ENCODE results near the gene PRM2.
"Not testable (repeated sequence)": the region's sequence is repeated elsewhere in the genome, so short reads cannot be mapped to it uniquely, and the experiment has no call there.

PRM2 gene

DNA sequence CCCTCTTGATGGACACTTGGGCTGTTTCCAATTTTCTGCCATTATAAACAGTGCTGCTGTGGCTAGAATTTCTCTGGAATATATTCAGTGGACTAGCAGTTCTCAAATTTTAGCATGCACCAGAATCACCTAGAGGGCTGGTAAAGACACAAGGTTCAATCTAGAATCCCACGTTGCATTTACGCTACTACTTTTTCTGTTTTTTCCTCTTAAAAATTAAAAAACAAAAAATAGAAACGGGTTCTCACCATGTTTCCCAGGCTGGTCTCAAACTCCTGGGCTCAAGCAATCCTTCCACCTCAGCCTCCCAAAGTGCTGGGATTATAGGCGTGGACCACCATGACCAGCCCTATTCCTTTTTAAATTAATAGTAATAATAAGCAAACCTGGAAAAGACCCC, 19.4 kb upstream of the PRM2 start:
- no peak for DNase-seq (ENCODE audit: low read depth)
- no peak overlapping the region for H3K4me3 ChIP-seq (replicated peaks; ENCODE audit: low read depth, low read length)
- TF ChIP-seq, protein P1, sequence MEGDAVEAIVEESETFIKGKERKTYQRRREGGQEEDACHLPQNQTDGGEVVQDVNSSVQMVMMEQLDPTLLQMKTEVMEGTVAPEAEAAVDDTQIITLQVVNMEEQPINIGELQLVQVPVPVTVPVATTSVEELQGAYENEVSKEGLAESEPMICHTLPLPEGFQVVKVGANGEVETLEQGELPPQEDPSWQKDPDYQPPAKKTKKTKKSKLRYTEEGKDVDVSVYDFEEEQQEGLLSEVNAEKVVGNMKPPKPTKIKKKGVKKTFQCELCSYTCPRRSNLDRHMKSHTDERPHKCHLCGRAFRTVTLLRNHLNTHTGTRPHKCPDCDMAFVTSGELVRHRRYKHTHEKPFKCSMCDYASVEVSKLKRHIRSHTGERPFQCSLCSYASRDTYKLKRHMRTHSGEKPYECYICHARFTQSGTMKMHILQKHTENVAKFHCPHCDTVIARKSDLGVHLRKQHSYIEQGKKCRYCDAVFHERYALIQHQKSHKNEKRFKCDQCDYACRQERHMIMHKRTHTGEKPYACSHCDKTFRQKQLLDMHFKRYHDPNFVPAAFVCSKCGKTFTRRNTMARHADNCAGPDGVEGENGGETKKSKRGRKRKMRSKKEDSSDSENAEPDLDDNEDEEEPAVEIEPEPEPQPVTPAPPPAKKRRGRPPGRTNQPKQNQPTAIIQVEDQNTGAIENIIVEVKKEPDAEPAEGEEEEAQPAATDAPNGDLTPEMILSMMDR (IDR thresholded peaks at IDR 0.05; ENCODE audit: low read length, missing control alignments) = no peak

DNA sequence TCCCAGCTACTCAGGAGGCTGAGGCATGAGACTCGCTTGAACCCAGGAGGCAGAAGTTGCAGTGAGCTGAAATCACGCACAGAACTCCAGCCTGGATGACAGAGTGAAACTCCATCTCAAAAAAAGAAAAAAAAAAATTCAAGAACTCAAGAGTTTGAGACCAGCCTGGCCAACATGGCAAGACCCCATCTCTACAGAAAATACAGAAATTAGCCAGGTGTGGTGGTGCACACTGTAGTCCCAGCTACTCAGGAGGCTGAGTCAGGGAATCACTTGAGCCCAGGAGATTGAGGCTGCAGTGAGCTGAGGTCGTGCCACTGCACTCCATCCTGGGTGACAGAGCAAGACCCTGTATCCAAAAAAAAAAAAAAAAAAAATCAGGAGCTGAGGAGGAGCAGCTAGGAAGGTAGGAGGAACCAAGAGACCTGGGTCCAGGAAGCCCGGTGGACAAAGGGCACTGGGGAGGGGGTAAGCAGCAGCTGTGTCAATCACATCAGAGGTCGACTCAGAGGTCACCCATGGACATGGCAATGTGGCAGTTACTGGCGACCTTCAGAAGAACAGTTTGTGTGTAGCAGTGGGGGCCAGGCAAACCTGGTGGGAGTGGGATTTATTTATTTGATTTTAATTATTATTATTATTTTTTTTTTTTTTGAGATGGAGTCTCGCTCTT, 15.9 kb upstream of the PRM2 start:
- no peak overlapping the region for H3K4me3 ChIP-seq (replicated peaks; ENCODE audit: low read depth, low read length)
- TF ChIP-seq, protein P1 (IDR thresholded peaks at IDR 0.05; ENCODE audit: low read length, missing control alignments) = no peak

DNA sequence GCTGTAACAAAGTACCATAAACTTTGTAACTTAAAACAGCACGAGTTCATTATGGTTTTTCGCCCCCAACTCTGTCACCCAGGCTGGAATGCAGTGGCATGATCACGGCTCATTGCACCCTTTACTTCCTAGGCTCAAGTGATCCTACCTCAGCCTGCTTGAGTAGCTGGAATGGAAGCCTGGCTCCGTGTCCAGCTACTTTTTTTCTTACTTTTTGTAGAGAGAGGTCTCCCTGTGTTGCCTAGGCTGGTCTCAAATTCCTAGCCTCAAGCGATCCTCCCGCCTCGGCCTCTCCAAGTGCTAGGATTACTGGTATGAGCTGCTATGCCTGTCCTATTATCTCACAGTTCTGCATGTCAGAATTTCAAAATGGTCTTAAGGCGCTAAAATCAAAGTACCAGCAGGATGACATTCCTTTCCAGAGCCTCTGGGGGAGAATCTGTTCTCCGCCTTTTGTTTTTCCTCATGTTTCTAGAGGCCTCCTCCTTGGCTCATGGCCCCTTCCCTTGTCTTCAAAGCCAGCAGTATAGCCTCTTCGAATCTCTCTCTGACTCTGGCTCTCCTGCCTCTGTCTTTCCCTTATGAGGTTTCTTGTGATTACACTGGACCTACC, 14.9 kb upstream of the PRM2 start:
- TF ChIP-seq, protein P1 (IDR thresholded peaks at IDR 0.05; ENCODE audit: low read length, missing control alignments) = no peak
- no peak for DNase-seq (ENCODE audit: low read depth)
- no peak overlapping the region for H3K4me3 ChIP-seq (replicated peaks; ENCODE audit: low read depth, low read length)

More for the DNA sequence above, 15.9 kb upstream of the PRM2 start:
- no peak for DNase-seq (ENCODE audit: low read depth)

DNA sequence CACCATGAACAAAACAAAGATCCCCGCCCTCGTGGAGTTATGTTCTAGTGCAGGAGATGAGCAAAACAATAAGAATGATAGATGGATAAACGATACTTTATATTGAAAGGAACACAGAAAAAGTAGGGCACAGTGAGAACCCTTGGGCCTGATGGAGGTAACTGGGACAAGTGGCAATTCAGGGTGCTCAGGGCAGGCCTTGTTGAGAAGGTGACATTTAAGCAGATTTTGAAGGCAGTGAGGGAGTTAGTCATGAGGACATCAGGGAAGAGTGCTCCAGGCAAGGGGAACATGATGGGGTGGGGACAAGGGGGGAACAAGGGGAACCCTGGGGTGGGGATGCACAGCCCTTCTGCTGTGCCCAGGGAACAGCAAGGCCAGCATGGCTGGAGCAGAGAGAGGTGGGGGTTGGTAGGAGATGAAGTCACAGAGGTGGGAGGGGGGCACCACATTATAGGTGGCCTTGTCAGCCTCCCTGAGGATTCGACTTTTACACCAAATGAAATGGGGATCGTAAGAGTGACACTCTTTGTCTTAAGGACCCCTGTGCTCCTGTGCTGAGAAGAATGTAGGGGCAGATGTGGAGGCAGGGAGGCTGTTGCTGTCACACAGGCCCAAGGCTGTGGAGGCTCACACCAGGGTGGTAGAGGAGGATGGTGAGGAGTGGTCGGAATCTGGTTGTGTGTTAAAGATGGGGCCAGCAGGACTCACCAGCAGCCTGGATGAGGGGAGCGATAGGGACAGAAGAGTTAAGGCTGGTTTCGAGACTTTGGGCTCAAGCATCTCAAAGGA, 14.0 kb upstream of the PRM2 start:
- TF ChIP-seq, protein P1 (IDR thresholded peaks at IDR 0.05; ENCODE audit: low read length, missing control alignments) = no peak
- DNase-seq (ENCODE audit: low read depth) = no peak
- no peak overlapping the region for H3K4me3 ChIP-seq (replicated peaks; ENCODE audit: low read depth, low read length)

DNA sequence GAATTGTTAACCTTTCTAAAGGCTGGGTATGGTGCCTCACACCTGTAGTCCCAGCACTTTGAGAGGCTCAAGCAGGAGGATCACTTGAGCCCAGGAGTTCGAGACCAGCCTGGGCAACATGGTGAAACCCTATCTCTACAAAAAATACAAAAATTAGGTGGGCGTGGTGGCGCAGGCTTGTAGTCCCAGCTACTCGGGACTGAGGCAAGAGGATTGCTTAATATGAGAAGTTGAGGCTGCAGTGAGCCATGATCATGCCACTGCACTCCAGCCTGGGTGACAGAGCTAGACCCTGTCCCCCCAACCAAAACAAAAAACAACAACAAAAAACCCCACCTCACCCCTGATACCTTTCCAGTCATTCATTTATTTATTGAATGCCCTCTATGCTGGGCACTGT, 13.4 kb upstream of the PRM2 start:
- not testable (repeated sequence) for H3K4me3 ChIP-seq (replicated peaks; ENCODE audit: low read depth, low read length); DNase-seq (ENCODE audit: low read depth)

DNA sequence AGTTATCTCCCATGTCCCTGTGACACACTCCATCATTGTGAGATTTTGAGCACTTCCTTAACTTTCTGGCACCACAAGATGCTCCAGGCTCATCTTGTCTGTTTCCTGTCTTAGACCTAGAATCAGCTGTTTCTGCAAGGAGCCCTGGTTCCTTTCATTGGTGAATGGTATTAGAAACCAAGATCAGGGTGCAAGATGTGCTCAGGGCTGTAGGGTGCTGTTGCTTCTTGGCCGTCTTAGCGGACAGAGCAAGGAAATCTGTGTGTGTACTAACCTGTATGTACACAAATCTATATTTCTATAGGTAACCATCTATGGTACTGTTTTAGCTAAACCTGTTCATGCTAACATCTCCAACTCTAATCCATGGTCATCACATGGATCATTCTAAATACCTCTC, 12.9 kb upstream of the PRM2 start:
- no peak overlapping the region for H3K4me3 ChIP-seq (replicated peaks; ENCODE audit: low read depth, low read length)
- no peak for DNase-seq (ENCODE audit: low read depth)
- TF ChIP-seq, protein P1 (IDR thresholded peaks at IDR 0.05; ENCODE audit: low read length, missing control alignments) = no peak

DNA sequence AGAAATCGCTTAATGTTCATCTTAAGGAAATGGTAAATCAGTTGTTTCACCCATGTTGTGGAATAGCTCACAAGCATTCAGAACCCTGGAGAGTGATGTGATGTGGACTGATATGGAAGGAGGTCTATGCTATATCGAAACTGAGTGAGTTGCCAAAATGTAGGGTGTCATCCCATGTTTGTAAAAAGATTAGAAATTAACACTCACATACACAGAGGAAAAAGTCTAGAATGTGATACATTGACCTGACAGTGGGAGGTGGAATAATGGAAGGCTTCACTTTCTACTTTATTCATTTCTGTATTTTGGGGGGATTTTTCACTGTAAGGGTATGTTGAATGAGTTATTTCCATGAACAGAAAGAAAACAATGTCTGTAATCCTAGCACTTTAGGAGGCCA, 9.6 kb upstream of the PRM2 start:
- no peak overlapping the region for H3K4me3 ChIP-seq (replicated peaks; ENCODE audit: low read depth, low read length)
- TF ChIP-seq, protein P1 (IDR thresholded peaks at IDR 0.05; ENCODE audit: low read length, missing control alignments) = no peak
- no peak for DNase-seq (ENCODE audit: low read depth)

All from fibroblast of pulmonary artery (primary cell).